ENCODE data around the gene CYP3A5.

DNA sequence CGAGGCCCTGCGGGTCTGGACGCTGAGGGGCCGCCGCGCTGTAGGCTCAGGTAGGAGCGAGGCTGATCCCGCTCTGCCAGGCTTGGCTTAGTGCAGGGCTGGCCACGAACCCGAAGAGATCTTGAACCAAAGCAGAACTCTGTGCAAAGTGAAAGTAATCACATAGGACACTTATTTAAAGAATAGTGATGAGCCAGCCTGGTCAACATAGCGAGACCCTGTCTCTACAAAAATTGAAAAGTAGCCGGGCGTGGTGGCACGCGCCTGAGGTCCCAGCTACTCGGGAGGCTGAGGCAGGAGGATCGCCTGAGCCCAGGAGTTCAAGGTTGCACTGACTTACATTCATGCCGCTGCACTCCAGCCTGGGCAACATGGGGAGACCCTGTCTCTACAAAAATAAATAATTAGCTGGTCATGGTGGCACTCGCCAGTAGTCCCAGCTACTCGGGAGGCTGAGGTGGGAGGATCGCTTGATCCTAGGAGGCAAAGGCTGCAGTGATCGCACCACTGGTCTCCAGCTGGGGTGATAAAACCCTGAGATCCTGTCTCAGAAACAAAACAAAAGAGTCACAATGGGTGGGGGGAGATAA, 62.5 kb downstream of the CYP3A5 start:
- TF ChIP-seq ZNF274 (IDR thresholded peaks at IDR 0.05; ENCODE audit: borderline replicate concordance, low read depth, low read length) (no peak), RAD21 (CRISPR knock-in tag; conservative IDR thresholded peaks at IDR 0.05 in 1 of 2, IDR thresholded peaks at IDR 0.05 in 1 of 2) (no peak), ZNF384 (IDR thresholded peaks at IDR 0.05; ENCODE audit: low read depth, low read length) (no peak), CEBPB (tag; IDR thresholded peaks at IDR 0.05) (no peak)
- TF ChIP-seq, protein P1, sequence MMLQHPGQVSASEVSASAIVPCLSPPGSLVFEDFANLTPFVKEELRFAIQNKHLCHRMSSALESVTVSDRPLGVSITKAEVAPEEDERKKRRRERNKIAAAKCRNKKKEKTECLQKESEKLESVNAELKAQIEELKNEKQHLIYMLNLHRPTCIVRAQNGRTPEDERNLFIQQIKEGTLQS (IDR thresholded peaks at IDR 0.05) = no peak
- TF ChIP-seq, protein P1 (CRISPR knock-in tag; conservative IDR thresholded peaks at IDR 0.05) = no peak

Measured in K562 (cell line).